NOMO-1 treated with dmso at 0.1 percent for 144 hours (cell line): ENCODE data around the gene EXD3.

Source experiments
- DNase-seq: peaks from one replicate; lab custom pipeline; 2025; ENCODE audit not compliant: unreplicated experiment; lab: John Stamatoyannopoulos, UW

EXD3 gene

DNA sequence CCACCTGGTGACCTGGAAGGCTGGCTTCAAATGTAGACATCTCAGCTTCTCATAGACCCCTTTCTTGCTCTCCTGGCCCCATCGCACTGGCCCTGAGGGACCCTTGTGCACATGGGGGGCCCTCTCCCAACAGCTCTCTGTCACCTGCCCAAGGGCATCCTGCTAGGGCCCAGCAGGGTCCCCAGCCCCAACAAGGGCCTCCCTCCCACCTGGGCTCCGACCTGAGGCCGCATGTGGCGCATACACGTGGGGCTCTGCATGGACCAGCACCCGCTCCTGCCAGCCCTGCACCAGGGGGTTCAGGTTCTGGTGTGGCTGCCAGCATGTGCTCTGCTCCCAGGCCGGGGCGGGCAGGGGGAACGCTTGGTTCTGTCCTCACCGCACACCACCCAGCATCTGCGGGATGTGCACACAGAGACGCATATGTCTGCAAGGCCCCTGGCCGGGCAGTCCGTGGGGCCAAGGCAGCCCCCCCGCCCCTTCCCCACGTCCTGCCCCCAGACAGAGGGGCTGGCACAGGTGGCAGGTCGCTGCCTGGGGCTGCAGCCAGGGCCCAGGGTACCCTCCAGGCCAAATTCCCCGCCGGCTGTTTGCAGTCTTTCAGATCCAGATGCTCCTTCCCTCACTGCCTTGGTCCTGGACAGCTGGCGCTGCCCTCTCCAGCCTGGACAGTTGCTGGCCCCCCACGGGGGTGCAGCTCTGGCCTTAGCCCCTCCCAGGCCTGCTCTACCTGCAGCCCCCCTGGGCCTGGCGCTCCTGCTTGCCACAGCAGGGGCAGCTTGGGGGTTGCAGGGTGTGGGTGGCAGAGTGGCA is 103.0 kb downstream of the EXD3 start:
- no peak for DNase-seq

DNA sequence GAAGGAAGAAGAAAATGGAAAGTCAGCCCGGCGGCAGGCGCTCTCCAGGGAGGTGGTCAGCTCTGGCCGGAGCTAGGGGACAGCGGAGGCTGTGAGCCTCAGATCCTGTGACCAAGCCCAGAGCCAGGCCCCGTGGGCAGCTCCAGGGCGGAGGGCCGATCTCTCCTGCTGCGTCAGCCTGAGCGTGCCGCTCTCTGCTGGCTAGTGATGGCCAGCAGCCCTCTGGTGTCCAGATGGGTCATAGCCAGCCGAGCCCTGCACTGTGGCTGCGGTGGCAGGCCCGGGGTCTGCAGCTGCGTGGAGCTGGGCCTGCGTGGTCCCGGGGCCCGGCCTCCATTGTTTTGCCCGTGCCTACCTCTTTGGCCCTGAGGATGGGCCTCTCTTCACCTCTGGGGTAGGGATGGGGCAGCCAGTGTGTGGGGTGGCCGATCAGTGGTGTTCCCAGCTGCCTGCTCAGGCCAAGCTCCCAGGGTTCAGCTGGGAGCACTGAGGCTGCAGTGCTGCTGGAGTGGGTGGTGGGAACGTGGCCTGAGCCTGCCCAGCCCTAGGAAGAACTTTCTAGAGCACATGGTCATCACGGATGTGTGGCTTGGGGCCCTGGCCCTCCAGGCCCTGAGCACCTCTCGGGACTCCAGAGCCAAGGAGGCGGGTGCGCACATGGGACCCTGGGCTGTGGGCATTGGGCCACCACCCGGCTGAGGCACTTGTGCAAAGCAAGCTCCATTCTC is 103.8 kb downstream of the EXD3 start:
- DNase-seq, result no peak

DNA sequence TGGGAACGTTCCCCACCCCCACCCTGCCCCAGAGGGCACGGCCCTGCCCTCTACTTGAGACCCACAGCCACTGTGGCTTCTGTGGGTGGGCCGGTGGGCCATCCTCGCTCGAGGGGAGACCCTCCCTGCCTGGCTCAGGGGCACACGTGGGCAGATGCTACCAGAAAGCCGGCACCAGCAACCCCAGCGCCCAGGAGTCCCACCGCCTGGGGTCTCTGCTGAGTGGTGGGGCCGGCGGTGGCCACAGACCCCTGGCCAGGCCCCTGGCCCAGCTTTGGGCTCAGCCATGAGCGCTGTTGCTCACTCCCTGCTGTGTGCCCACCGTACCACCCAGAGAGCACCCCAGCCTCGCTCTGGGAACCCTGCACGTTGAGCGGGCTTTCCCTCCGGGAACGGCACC is 104.4 kb downstream of the EXD3 start:
- DNase-seq, result no peak

DNA sequence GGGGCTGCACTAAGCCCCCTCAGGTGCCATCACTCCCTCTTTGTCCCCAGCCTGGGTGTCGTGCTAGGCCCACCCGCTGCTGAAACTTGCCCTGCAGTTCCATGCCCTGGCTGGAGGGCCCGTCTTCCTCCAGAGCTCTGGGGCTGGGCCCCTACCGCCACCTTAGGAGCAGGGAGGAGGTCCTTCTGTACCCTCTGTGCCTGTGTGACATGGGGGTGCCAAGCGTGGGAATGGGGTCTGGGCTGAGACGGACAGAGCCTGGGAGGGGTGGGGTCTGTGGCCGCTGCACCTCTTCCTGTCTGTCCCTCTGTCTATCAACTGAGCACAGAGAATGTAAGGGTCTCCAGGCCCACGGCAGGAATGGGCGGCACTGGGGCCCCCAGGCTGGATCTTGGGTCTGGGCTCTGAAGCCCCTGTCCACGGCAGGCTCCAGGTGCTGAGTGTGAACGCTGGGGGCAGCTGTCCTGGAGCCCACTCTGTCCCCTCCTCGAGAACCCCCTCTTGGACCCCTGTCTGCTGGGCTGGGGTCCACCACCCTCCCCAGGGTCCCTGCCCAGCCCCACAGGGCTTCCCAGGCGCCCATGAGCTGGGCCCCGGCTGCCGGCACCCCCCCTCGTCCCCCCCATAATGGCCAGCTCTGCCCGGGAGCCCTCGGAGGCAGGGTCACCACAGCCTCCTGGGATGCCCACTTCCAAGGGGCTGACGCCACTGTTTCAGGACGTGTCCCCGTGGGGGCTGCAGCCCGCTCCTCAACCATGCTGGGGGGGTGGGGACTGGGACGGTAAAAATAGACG is 105.0 kb downstream of the EXD3 start:
- no peak for DNase-seq

DNA sequence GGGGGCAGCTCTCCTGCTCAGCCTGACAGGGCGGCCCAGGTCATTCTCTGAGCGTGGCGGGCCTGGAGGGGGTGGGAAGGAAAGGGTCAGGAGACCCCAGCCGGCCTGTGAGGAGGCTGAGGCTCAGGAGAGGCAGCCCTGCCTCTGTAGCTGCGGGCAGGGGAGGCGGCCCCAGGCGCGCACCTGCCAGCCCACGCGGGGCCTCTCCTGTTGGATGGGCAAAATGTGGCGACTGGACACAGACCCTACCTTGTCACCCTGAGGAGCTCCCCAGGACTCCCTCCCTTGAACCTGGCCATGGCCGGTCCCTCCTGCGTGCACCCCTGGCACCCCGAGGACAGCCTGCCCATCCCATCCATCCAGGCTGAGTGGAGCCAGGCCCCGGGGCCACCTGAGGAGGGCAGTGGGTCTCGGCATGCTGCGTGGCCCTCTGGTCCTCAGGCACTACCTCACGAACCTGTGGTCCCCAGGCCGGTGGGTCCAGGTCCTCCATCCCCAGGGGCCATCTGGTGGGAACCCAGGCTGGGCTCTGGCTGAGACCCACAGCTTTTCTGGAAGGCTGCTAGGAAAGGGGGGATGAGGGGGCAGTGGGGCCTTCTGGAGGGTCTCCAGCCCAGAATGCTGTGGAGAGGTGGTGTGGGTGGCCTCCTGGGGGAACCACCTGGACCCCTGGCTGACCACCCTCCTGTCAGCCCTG is 105.8 kb downstream of the EXD3 start:
- DNase-seq, result no peak

DNA sequence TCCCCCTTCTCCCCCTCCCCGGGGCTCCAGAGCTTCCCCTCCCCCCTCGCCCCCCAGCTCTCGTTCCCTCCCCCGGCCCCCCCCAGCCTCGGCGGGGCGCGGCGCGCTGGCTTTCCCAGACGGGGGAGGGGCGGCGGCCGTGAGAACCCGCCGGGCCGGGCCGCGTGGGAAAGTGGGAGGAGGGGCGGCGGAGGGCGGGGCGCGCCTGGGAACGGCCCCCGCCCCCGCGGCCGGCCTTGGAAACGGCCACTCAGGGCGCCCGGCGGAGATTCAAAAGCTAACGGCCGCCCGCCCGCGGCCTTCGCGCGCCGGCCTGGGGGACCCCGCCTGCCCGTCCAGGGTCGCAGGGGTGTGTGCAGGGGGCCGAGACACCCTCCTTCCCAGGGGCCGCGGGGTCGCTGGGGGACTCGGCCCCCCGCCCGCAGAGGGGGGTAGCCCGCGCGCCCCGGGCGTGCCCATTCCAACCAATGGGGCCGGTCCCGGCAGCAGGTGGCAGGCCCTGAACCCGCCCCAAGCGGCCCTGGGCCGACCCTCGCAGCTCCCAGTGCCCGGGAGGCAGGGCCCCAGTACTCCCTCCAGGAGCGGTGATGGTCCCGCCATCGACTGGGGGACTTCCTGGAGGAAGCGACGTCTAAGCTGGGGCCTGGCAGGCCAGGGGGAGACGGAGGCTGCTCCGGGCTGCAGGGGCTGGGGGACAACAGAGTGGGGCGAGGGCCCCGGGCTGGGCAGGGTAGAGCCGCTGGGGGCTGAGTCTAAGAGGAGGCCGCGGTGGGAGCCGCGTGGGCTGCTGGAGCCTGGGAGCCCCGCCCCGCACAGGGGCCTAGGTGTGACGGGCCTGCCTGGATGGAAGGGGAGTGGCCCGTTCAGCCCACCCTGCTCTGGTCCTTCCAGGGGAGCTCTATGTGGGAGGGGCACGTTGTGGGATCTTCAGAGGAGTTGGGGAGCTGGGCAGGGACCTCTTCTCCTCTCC is 106.7 kb downstream of the EXD3 start:
- no peak for DNase-seq

DNA sequence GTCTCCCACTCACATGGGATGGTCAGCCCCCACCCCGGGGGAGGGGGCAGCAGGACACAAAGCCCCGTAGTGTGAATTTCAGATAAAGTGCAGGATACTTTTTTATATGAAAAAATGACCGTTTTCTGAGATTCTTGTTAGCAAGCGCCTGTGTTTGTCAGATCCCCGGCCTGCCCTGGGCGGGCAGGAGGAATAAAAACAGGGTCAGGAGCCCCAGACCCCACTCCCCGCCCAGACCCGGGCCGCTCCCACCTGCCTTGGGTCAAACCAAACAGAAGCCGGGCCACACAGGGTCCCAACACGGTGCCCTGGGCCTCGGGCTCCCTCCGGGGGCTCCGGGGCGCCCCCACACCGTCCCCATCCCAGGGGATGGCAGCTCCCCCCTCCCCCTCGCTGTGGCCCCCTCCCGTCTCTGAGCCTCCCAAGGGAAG is 107.4 kb downstream of the EXD3 start:
- DNase-seq, result no peak

DNA sequence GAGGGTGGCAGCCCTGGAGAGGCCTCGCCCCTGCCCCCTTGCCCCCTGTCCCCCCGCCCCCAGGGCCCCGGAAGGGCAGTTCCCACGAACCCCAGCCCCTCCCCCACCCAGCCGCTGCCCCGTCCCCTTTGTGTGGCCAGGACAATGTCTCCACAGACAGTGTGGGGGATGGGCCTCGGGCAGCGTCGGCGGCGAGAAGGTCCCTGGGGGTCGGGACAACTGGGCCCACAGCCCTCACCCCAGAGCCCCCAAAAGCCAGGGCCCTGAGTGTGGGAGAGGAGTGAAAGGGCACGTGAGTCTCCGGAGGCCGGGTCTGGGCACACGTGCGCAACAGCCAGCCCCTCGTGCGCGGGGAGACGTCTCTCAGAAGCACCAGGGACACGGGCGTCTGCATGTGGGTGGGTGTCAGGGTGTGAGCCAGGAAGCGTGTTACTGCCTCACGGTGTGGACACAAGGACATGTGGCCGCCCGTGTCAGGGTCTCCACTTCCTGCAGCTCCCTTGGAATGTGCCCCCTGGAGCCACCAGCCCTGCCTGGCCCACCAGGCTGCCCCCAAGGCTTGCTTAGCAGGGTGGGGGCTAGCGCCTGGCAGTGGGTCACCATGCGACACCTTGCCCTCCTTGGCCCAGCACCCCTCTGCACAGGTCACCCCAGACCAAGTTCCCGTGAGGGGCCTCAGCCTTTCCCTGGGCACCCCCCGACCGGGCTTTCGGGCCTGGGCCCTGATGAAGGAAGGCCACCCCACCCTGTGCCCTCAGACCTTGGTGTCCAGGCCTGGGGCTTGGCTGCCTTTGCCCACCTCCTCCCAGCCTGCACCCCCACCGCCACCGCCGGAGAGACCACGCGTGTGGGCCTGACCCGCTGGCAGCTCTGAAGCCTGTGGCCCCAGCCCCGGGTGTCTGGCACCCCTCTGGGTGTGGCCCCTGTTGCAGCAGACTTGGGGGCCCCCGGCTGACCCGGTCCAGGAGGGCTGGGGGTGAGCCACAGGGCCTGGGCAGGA is 108.1 kb downstream of the EXD3 start:
- no peak for DNase-seq

DNA sequence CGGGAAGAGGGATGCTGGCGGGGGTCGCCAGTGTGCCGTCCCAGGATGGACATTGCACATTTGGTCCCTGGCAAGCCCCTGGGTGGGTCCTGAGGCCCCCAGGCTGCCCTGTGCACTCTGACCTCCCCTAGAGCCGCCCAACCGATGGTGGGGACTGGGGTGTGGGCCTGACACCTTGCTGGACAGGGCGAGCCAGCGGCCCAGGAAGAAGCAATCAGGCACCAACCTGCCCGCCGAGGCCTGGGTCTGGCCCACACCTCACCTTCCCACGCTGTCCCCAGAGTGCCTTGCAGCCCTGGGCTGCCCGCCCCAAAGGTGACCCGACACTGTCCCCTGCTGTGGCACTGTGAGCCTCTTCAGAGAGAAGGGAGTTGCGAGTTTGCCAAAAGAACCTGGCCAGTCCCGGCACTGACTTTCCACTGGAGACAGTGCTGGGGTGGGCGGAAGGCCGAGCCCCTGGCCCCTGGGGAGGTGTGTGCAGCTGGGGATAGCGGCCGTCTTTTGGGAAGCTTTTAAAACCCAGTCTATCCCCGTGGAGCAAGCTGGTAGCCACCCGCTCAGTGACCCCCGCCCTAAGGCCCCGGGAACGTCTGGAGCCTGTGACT is 108.9 kb downstream of the EXD3 start:
- no peak for DNase-seq

DNA sequence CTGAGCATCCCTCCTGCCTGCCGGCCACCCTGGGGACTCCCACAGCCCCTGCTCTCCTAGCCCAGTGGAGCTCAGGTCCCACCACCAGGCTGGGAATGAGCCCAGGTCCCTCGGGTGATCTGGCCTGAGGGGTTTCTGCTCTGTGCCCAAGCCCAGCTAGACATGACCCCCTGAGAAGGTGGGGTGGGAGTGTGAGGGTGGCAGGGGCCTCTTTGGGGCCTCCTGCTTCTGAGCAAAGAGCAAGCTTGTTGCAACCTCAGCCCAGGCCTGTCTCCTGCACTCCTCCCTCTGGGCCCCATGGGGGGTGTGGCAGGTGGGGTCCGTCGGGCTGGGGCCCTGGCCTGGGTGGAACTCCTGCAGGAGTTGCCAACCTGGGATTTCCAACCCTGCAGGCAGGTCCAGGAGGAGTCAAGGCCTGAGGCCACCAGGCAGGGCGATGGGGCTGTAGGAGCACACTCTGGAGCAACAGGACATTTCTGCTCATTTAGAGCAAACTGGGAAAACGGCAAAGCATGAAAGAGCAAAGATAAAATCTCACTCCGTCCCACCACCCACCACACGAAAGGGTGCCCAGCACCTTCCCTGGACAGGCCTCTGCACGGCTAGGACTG is 109.5 kb downstream of the EXD3 start:
- DNase-seq, result no peak

DNA sequence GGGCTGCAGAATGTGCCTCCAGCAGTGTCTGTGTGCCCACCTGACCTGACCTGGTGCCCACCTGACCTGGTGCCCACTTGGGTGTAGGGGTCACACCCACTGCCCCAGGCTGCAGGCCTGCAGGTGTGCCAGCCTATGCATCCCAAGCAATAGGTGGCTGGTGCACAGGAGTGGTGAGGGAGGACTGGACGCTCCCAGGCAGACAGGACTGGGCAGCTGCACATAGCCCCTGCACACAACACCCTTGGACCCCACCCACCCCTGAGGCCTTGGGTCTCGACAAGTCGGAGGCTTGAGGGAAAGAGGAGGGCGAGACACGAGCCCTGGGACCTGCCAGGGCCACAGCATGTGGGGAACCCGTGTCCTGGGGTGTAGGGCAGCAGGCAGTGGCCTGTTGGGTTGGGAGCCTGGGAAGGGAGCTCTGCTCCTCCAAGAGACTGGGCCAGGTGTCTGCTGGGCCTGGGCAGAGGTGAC is 110.1 kb downstream of the EXD3 start:
- no peak for DNase-seq

DNA sequence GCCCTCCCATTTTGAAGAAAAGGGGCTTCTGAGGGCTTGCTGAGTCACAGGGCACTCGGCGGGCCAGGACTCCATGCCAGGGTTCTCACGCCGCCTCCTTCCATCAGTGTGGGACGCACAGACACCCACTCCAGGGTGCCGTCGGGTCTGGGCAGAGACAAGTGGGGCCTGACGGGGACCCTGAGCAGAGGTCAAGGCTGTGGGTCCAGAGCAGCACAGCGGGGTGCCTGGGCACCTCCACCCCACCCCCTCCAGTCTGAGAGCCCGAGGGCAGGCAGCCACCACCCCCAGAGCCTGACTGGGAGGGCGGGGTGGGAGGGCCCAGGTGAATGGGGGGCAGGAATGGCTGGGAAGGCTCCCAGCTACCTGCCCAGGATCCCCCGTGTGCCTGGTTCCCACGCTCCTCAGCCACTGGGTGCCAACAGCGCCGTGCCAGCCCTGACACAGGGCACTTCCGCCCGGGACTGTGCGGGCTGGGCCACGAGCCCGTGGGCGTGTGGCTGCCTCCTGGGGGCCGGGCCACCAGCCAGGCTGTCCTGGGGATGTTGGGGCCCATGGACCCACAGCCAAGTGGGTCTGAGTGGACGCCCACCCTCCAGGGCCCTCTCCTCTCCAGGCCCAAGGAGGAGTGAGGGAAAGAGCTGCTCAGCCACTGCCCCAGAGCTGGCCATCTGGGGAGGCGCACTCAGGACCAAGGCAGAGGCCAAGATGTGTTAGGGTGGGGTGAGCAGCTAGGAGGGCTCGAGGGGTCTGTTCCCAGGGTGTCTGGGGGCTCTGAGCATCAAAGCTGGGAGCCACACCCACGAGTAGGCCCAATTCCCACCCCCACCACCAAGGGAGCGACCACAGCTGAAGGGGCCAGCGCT is 110.7 kb downstream of the EXD3 start:
- no peak for DNase-seq

DNA sequence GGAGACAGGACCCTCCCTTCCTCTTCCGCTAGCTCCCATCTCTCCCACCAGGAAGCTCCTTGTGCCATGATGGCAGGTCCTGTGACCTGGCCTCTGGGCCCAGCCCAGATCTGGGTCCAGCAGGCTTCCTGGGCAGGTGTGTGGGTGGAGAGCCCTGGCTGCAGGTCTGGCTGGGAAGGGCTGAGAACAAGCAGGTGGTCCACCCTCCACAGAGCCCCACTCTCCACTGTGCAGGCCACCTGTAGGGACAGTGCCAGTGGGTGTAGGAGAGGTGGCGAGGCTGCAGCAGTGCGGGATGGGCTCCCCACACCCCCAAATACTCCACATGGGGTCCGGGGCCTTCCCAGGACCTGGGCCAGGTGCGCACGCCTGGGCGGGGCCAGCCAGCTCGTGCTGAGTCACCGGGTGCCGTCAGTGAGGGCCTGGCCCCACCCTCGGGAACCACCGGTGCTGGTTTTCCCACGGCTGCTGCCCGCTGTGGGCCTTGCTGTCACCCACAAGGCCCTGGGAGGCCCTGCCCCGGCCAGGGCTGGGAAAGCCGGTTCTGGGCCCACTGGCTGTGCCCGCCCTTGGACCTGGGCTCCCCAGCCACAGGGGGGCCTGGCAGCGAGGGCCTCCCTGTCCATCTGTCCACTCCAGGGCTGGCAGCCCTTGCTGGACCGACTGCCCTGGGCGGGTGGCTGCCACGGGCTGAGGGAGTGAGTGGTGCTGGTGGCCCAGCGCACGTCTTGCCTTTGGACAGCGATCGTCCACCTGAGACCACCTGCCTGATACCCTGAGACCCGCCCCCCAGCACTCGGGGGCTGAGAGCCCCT is 111.6 kb downstream of the EXD3 start:
- no peak for DNase-seq

DNA sequence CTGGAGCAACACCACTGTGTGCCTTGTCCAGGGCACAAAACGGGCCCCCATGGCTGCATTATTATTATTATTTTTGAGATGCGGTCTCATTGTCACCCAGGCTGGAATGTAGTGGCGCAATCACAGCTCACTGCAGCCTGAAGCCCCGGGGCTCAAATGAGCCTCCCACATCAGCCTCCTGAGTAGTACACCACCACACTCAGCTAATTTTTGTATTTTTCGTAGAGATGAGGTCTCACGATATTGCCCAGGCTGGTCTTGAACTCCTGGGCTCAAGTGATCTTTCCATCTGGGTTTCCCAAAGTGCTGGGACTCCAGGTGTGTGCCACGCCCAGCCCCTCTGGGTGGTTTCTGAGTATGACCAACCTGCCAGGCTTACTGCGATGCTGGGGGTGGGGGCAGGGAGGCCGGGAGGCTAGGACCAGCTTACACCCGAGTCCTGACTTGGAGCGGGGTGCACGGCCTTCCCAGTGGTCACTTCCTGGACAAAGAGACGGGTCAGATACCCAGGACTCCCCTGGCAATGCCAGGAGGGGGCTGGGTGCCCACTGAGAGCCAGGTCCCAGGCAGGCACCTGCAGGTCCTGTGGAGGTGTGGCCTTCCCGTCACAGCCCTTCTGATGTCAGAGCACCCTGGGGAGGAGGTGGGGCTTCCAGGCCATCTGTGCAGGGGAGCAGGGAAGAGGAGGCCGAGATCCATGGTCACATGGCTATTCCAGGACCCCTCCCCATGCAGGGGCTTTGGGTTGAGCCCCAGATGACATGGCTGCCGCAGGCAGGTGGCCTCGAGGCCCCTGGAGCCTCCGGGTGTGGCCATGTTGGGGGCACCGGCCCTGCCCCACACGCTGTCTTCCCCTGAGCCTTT is 112.5 kb downstream of the EXD3 start:
- no peak for DNase-seq
